Activated naive CD8-positive, alpha-beta T cell treated with anti-CD3 and anti-CD28 coated beads, Interleukin-2, amount 50 U/mL, for 24 hours (primary cell): ENCODE data around the gene FGD4.

Source experiments
- ATAC-seq: fragments of 150-1000 bp; cut with Tn5 transposase; one replicate; pipeline ENCODE4 v1.10.0; 2021
- DNase-seq: peaks from one replicate; pipeline ENCODE4 v3.0.0; 2021
- H3K27ac Mint-ChIP-seq: one replicate; pipeline ENCODE4 v1.8.0; 2021; ENCODE audit warnings: mild to moderate bottlenecking, mixed read lengths
- H3K27me3 Mint-ChIP-seq: one replicate; pipeline ENCODE4 v1.8.0; 2021; ENCODE audit warnings: mixed read lengths
- H3K36me3 Mint-ChIP-seq: one replicate; pipeline ENCODE4 v1.8.0; 2021; ENCODE audit warnings: low read depth, mixed read lengths
- H3K4me1 Mint-ChIP-seq: one replicate; pipeline ENCODE4 v1.8.0; 2021; ENCODE audit warnings: mixed read lengths
- H3K4me3 Mint-ChIP-seq: one replicate; pipeline ENCODE4 v1.8.0; 2021; ENCODE audit warnings: mild to moderate bottlenecking, moderate library complexity, mixed read lengths
- H3K9me3 Mint-ChIP-seq: one replicate; pipeline ENCODE4 v1.8.0; 2021; ENCODE audit warnings: mixed read lengths

FGD4 gene

GRCh38 chr12:32611986-32612385 lies 212.6 kb downstream of the FGD4 start:
- DNase-seq (no peak), ATAC-seq (no peak)
- Mint-ChIP-seq H3K36me3 (no peaks in the 10 kb centered on the region), H3K4me3 (no peak overlapping the region), H3K27me3 (no peaks in the 10 kb centered on the region), H3K27ac (no peak overlapping the region), H3K9me3 (no peaks in the 10 kb centered on the region), H3K4me1 (no peaks in the 10 kb centered on the region)

- Mint-ChIP-seq H3K9me3 (no peaks in the 10 kb centered on the region), H3K27me3 (no peaks in the 10 kb centered on the region), H3K4me1 (no peaks in the 10 kb centered on the region), H3K27ac (no peak overlapping the region), H3K4me3 (no peak overlapping the region), H3K36me3 (no peaks in the 10 kb centered on the region)
- ATAC-seq = no peak
- no peak for DNase-seq
Measured at GRCh38 chr12:32612658-32613614, 213.6 kb downstream of the FGD4 start.

GRCh38 chr12:32615441-32615840 lies 216.1 kb downstream of the FGD4 start:
- Mint-ChIP-seq H3K4me3 (no peak overlapping the region), H3K27me3 (no peaks in the 10 kb centered on the region), H3K4me1 (no peaks in the 10 kb centered on the region), H3K27ac (no peak overlapping the region), H3K36me3 (no peaks in the 10 kb centered on the region), H3K9me3 (no peaks in the 10 kb centered on the region)
- ATAC-seq = no peak
- DNase-seq = no peak

- H3K4me1 Mint-ChIP-seq = no peaks in the 10 kb centered on the region
- no peak for ATAC-seq
Measured at GRCh38 chr12:32617534-32617933, 218.2 kb downstream of the FGD4 start.

GRCh38 chr12:32618115-32618514 lies 218.8 kb downstream of the FGD4 start:
- Mint-ChIP-seq H3K4me3 (no peak overlapping the region), H3K27me3 (no peaks in the 10 kb centered on the region)

More at GRCh38 chr12:32617534-32617933, 218.2 kb downstream of the FGD4 start:
- DNase-seq = no peak
- no peaks in the 10 kb centered on the region for H3K27me3 Mint-ChIP-seq
- no peaks in the 10 kb centered on the region for H3K9me3 Mint-ChIP-seq
- H3K36me3 Mint-ChIP-seq = no peaks in the 10 kb centered on the region
- no peak overlapping the region for H3K27ac Mint-ChIP-seq
- no peak overlapping the region for H3K4me3 Mint-ChIP-seq

GRCh38 chr12:32627976-32628375 lies 228.6 kb downstream of the FGD4 start:
- no peaks in the 10 kb centered on the region for H3K9me3 Mint-ChIP-seq
- H3K4me1 Mint-ChIP-seq = no peaks in the 10 kb centered on the region

More at GRCh38 chr12:32618115-32618514, 218.8 kb downstream of the FGD4 start:
- DNase-seq (no peak), ATAC-seq (no peak)
- Mint-ChIP-seq H3K4me1 (no peaks in the 10 kb centered on the region), H3K27ac (no peak overlapping the region), H3K36me3 (no peaks in the 10 kb centered on the region), H3K9me3 (no peaks in the 10 kb centered on the region)

GRCh38 chr12:32641287-32641901 lies 242.0 kb downstream of the FGD4 start:
- ATAC-seq (no peak), DNase-seq (no peak)
- peaks cover 3% of the 10 kb centered on the region for H3K9me3 Mint-ChIP-seq
- no peaks in the 10 kb centered on the region for H3K27me3 Mint-ChIP-seq
- H3K27ac Mint-ChIP-seq = no peak overlapping the region
- H3K36me3 Mint-ChIP-seq = peaks cover 4% of the 10 kb centered on the region
- H3K4me1 Mint-ChIP-seq = no peaks in the 10 kb centered on the region
- H3K4me3 Mint-ChIP-seq = no peak overlapping the region

More at GRCh38 chr12:32627976-32628375, 228.6 kb downstream of the FGD4 start:
- Mint-ChIP-seq H3K27ac (no peak overlapping the region), H3K27me3 (no peaks in the 10 kb centered on the region), H3K36me3 (peaks cover 1% of the 10 kb centered on the region), H3K4me3 (no peak overlapping the region)
- ATAC-seq = no peak
- no peak for DNase-seq

GRCh38 chr12:32644431-32644830 lies 245.1 kb downstream of the FGD4 start:
- Mint-ChIP-seq H3K27me3 (no peaks in the 10 kb centered on the region), H3K4me1 (no peaks in the 10 kb centered on the region), H3K4me3 (no peak overlapping the region), H3K9me3 (no peaks in the 10 kb centered on the region), H3K36me3 (no peaks in the 10 kb centered on the region), H3K27ac (no peak overlapping the region)
- no peak for DNase-seq
- ATAC-seq = no peak

- Mint-ChIP-seq H3K4me1 (no peaks in the 10 kb centered on the region), H3K27ac (no peak overlapping the region), H3K9me3 (no peaks in the 10 kb centered on the region), H3K36me3 (no peaks in the 10 kb centered on the region), H3K4me3 (no peak overlapping the region), H3K27me3 (no peaks in the 10 kb centered on the region)
- DNase-seq (no peak), ATAC-seq (no peak)
Measured at GRCh38 chr12:32647275-32647674, 247.9 kb downstream of the FGD4 start.

GRCh38 chr12:32650508-32650907 lies 251.2 kb downstream of the FGD4 start:
- Mint-ChIP-seq H3K4me3 (no peak overlapping the region), H3K27ac (no peak overlapping the region), H3K4me1 (no peaks in the 10 kb centered on the region), H3K27me3 (no peaks in the 10 kb centered on the region), H3K9me3 (no peaks in the 10 kb centered on the region), H3K36me3 (no peaks in the 10 kb centered on the region)
- DNase-seq (no peak), ATAC-seq (no peak)

GRCh38 chr12:32651151-32651955 lies 252.0 kb downstream of the FGD4 start:
- H3K4me3 Mint-ChIP-seq = no peak overlapping the region
- H3K36me3 Mint-ChIP-seq = no peaks in the 10 kb centered on the region
- DNase-seq (no peak), ATAC-seq (no peak)
- no peaks in the 10 kb centered on the region for H3K4me1 Mint-ChIP-seq
- H3K27me3 Mint-ChIP-seq = no peaks in the 10 kb centered on the region
- no peak overlapping the region for H3K27ac Mint-ChIP-seq
- no peaks in the 10 kb centered on the region for H3K9me3 Mint-ChIP-seq

- H3K27me3 Mint-ChIP-seq = no peaks in the 10 kb centered on the region
- ATAC-seq (no peak), DNase-seq (no peak)
- H3K9me3 Mint-ChIP-seq = no peaks in the 10 kb centered on the region
- H3K4me1 Mint-ChIP-seq = no peaks in the 10 kb centered on the region
- H3K36me3 Mint-ChIP-seq = no peaks in the 10 kb centered on the region
- H3K4me3 Mint-ChIP-seq = no peak overlapping the region
- H3K27ac Mint-ChIP-seq = no peak overlapping the region
Measured at GRCh38 chr12:32651956-32652210, 252.5 kb downstream of the FGD4 start.

GRCh38 chr12:32659908-32660440 lies 260.6 kb downstream of the FGD4 start:
- Mint-ChIP-seq H3K27ac (no peak overlapping the region), H3K36me3 (no peaks in the 10 kb centered on the region), H3K4me1 (peaks cover 3% of the 10 kb centered on the region), H3K4me3 (no peak overlapping the region), H3K27me3 (no peaks in the 10 kb centered on the region), H3K9me3 (no peaks in the 10 kb centered on the region)
- ATAC-seq (no peak), DNase-seq (no peak)

GRCh38 chr12:32661706-32662105 lies 262.3 kb downstream of the FGD4 start:
- no peaks in the 10 kb centered on the region for H3K27me3 Mint-ChIP-seq

More at GRCh38 chr12:32661706-32662105, 262.3 kb downstream of the FGD4 start:
- H3K4me3 Mint-ChIP-seq = no peak overlapping the region
- no peak overlapping the region for H3K27ac Mint-ChIP-seq
- H3K4me1 Mint-ChIP-seq = peaks cover 3% of the 10 kb centered on the region
- DNase-seq (no peak), ATAC-seq (no peak)
- no peaks in the 10 kb centered on the region for H3K9me3 Mint-ChIP-seq
- H3K36me3 Mint-ChIP-seq = no peaks in the 10 kb centered on the region
